MCF 10A (cell line): ENCODE measurements around the gene AKR1D1. TPM values are rescaled to one million over a fixed set of nuclear protein-coding genes. Genes with fewer than 3 reads are reported as not detected.
"Not testable (repeated sequence)": the region's sequence is repeated elsewhere in the genome, so short reads cannot be mapped to it uniquely, and the experiment has no call there.

Experiments
- BruUV-seq: library from RNA; stranded (reverse); fragments of 400-500 nt; replicated peaks from 2 replicates; lab custom pipeline; 2021; lab: Mats Ljungman, UMichigan
- CTCF ChIA-PET: fragments of 300-600 bp; sonication (Branson Sonifier 250); formaldehyde crosslinking; extraction: SDS; loops from one replicate; lab custom pipeline; 2021; ENCODE audit warnings: antibody characterized with exemption, inconsistent platforms; lab: Yijun Ruan, JAX
- POLR2A ChIA-PET: fragments of 300-600, 350-650 bp; sonication (Branson Sonifier 250); formaldehyde crosslinking; extraction: SDS; loops from one replicate; lab custom pipeline; 2020; ENCODE audit warnings: antibody characterized with exemption, inconsistent platforms; lab: Yijun Ruan, JAX
- DNase-seq: peaks from one replicate; pipeline ENCODE4 v3.0.0-alpha.2; 2018; ENCODE audit not compliant: unreplicated experiment
- H3K27ac Mint-ChIP-seq: one replicate; pipeline ENCODE4 v1.8.0; 2022; ENCODE audit warnings: mild to moderate bottlenecking, low read depth, mixed read lengths; ENCODE audit not compliant: unreplicated experiment
- H3K27me3 Mint-ChIP-seq: one replicate; pipeline ENCODE4 v1.8.0; 2022; ENCODE audit warnings: mixed read lengths; ENCODE audit not compliant: insufficient read depth, unreplicated experiment
- H3K36me3 Mint-ChIP-seq: one replicate; pipeline ENCODE4 v1.8.0; 2022; ENCODE audit warnings: mild to moderate bottlenecking, moderate library complexity, mixed read lengths; ENCODE audit not compliant: insufficient read depth, unreplicated experiment
- H3K4me1 Mint-ChIP-seq: one replicate; pipeline ENCODE4 v1.8.0; 2022; ENCODE audit warnings: mixed read lengths; ENCODE audit not compliant: insufficient read depth, unreplicated experiment
- H3K4me3 Mint-ChIP-seq: one replicate; pipeline ENCODE4 v1.8.0; 2022; ENCODE audit warnings: mild to moderate bottlenecking, moderate library complexity, mixed read lengths; ENCODE audit not compliant: unreplicated experiment
- H3K9me3 Mint-ChIP-seq: one replicate; pipeline ENCODE4 v1.8.0; 2022; ENCODE audit warnings: mixed read lengths; ENCODE audit not compliant: unreplicated experiment
- CTCF ChIP-seq: fragments of 200-600 bp; IDR thresholded peaks from one replicate; pipeline ENCODE4 v1.8.0; 2022; ENCODE audit warnings: antibody characterized with exemption, mild to moderate bottlenecking; ENCODE audit not compliant: unreplicated experiment
- intact Hi-C: fragments of 100-400 bp; cut with micrococcal nuclease; formaldehyde crosslinking; loops from 2 replicates; pipeline ENCODE4 v1.14.1; 2022
- total RNA-seq: library from RNA; stranded (reverse); gene quantifications from 2 replicates; pipeline ENCODE4 v1.2.3, GENCODE V29; 2022

Gene AKR1D1
- total RNA-seq, 1 experiment from 2014 or later, result not detected

GRCh38 chr7:138091032-138091431, 14.8 kb downstream of the AKR1D1 start:
- no TSS peak for BruUV-seq
- ChIA-PET POLR2A (interaction anchor here (2.0 kb wide), 1 partner anchor 9 kb away, joined by 8 read pairs; no protein-coding TSS in a partner anchor), CTCF (interaction anchor here (0.7 kb wide), 1 partner anchor 647 kb away, joined by 3 read pairs; no protein-coding TSS in a partner anchor)
- Mint-ChIP-seq H3K4me3 (no peak overlapping the region), H3K4me1 (no peaks in the 10 kb centered on the region), H3K27ac (no peak overlapping the region), H3K9me3 (no peaks in the 10 kb centered on the region), H3K27me3 (no peaks in the 10 kb centered on the region), H3K36me3 (no peaks in the 10 kb centered on the region)
- DNase-seq, result no peak
- TF ChIP-seq CTCF, result no peak
- intact Hi-C loops, result loop anchor here (1.0 kb wide), 1 partner anchor 8 kb away; no protein-coding TSS in a partner anchor

GRCh38 chr7:138091840-138092239, 15.6 kb downstream of the AKR1D1 start:
- intact Hi-C loops, result loop anchor here (1.0 kb wide), 1 partner anchor 9 kb away; no protein-coding TSS in a partner anchor
- not testable (repeated sequence) for DNase-seq, H3K36me3 Mint-ChIP-seq, H3K4me3 Mint-ChIP-seq, H3K27ac Mint-ChIP-seq, BruUV-seq, H3K27me3 Mint-ChIP-seq, H3K9me3 Mint-ChIP-seq, H3K4me1 Mint-ChIP-seq
- ChIA-PET CTCF (interaction anchor here (0.7 to 1.8 kb wide), 3 partner anchors 646 to 794 kb away, joined by 3 to 8 read pairs (median 4); no protein-coding TSS in a partner anchor), POLR2A (interaction anchor here (2.0 kb wide), 1 partner anchor 9 kb away, joined by 8 read pairs; no protein-coding TSS in a partner anchor)

GRCh38 chr7:138092486-138093028, 16.3 kb downstream of the AKR1D1 start:
- no peaks in the 10 kb centered on the region for H3K27me3 Mint-ChIP-seq
- BruUV-seq, result no TSS peak
- no peaks in the 10 kb centered on the region for H3K36me3 Mint-ChIP-seq
- TF ChIP-seq CTCF, result no peak
- intact Hi-C loops, result no loop called here
- CTCF ChIA-PET, result interaction anchor here (0.6 to 1.8 kb wide), 4 partner anchors 14 to 794 kb away, joined by 3 to 8 read pairs (median 4); no protein-coding TSS in a partner anchor
- H3K9me3 Mint-ChIP-seq, result no peaks in the 10 kb centered on the region
- H3K4me1 Mint-ChIP-seq, result no peaks in the 10 kb centered on the region
- no peak overlapping the region for H3K27ac Mint-ChIP-seq
- no peak for DNase-seq
- POLR2A ChIA-PET, result interaction anchor here (0.6 to 2.0 kb wide), 2 partner anchors 10 to 90 kb away, joined by 3 to 8 read pairs; partner anchors contain the start of gene CREB3L2
- no peak overlapping the region for H3K4me3 Mint-ChIP-seq

GRCh38 chr7:138095972-138096935, 20.0 kb downstream of the AKR1D1 start:
- Mint-ChIP-seq H3K4me1 (peaks cover 10% of the 10 kb centered on the region), H3K4me3 (no peak overlapping the region), H3K27me3 (no peaks in the 10 kb centered on the region), H3K36me3 (no peaks in the 10 kb centered on the region), H3K9me3 (no peaks in the 10 kb centered on the region), H3K27ac (no peak overlapping the region)
- POLR2A ChIA-PET, result no interaction called here
- CTCF ChIA-PET, result interaction anchor here (0.6 to 1.2 kb wide), 6 partner anchors 14 to 664 kb away, joined by 3 to 12 read pairs (median 4); no protein-coding TSS in a partner anchor
- TF ChIP-seq CTCF, result no peak
- DNase-seq, result no peak
- intact Hi-C loops, result loop anchor here (5.0 kb wide), 1 partner anchor 441 kb away; no protein-coding TSS in a partner anchor
- BruUV-seq, result no TSS peak
